Astrocyte (in vitro differentiated cells and primary cell): Measurements from ENCODE around the gene ATP10B.

Experiments
- EZH2 ChIP-seq: IDR thresholded peaks from 2 replicates; pipeline ENCODE4 v1.6.1; 2012; ENCODE audit warnings: mild to moderate bottlenecking, low read length, inconsistent platforms; ENCODE audit not compliant: insufficient read depth
- TF ChIP-seq, protein P1 (sequence below): IDR thresholded peaks from 2 replicates; pipeline ENCODE4 v1.5.1; 2011; ENCODE audit warnings: low read depth, mild to moderate bottlenecking, inconsistent platforms, low read length, moderate library complexity; ENCODE audit not compliant: insufficient read depth

DNA sequence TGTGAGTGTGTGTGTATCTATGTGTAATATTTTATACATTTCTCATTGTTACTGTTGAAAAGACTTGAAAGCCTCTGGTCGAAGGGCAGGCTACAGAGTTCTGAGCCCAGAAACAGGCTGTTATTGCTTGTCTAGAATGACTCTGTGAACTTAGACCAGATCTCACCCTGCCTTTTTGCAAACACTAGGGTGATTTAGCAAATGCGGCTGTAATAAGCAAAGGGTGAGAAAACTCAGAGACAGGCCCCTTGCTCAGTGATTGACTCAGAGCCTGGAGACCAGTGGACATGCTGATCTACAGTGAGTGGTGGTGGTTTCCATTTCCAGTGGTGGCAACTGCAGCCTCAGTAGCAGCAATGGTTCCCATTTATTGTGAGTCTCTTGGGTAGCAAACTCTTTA is 183.7 kb downstream of the ATP10B start:
- TF ChIP-seq, protein P1, sequence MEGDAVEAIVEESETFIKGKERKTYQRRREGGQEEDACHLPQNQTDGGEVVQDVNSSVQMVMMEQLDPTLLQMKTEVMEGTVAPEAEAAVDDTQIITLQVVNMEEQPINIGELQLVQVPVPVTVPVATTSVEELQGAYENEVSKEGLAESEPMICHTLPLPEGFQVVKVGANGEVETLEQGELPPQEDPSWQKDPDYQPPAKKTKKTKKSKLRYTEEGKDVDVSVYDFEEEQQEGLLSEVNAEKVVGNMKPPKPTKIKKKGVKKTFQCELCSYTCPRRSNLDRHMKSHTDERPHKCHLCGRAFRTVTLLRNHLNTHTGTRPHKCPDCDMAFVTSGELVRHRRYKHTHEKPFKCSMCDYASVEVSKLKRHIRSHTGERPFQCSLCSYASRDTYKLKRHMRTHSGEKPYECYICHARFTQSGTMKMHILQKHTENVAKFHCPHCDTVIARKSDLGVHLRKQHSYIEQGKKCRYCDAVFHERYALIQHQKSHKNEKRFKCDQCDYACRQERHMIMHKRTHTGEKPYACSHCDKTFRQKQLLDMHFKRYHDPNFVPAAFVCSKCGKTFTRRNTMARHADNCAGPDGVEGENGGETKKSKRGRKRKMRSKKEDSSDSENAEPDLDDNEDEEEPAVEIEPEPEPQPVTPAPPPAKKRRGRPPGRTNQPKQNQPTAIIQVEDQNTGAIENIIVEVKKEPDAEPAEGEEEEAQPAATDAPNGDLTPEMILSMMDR: no peak
- TF ChIP-seq EZH2: no peak
